Right lung (tissue), 5 donors: Measurements from ENCODE around the gene GTPBP6. TPM values are rescaled to one million over a fixed set of nuclear protein-coding genes. Genes with fewer than 3 reads are reported as not detected.
"Not testable (repeated sequence)": the region's sequence is repeated elsewhere in the genome, so short reads cannot be mapped to it uniquely, and the experiment has no call there.

Experiments
- DNase-seq, 2 donors: peaks; one replicate each; pipeline ENCODE4 v3.0.0-alpha.2; 2013
- polyA plus RNA-seq, 5 donors: library from polyadenylated mRNA; unstranded; fragments of 120-200 nt; gene quantifications; one replicate each; pipeline versions ENCODE4 v1.2.1 to v1.2.3, GENCODE V29; 2013; ENCODE audit warnings: inconsistent platforms in 1 of 5, low replicate concordance in 1 of 5; ENCODE audit not compliant: insufficient read length in 5 of 5, insufficient read depth in 1 of 5

GTPBP6 gene
- polyA plus RNA-seq, 5 donors, result 26.5 to 66.6 (median 55.3) TPM

- DNase-seq, result no peak
These were observed 15.6 kb downstream of the GTPBP6 start for GRCh38 chrX:302975-303374.

- no peak for DNase-seq
These were observed 18.3 kb downstream of the GTPBP6 start for GRCh38 chrX:300334-300733.

- no peak for DNase-seq
These were observed 19.6 kb downstream of the GTPBP6 start for GRCh38 chrX:298993-299392.

GRCh38 chrX:295136-295535, 23.5 kb downstream of the GTPBP6 start:
- DNase-seq, result no peak

- no peak for DNase-seq
These were observed 25.4 kb downstream of the GTPBP6 start for GRCh38 chrX:292900-293897.

- DNase-seq, result no peak
These were observed 27.1 kb downstream of the GTPBP6 start for GRCh38 chrX:291411-291901.

- DNase-seq, result no peak
These were observed 28.0 kb downstream of the GTPBP6 start for GRCh38 chrX:290476-291166.

GRCh38 chrX:288561-288991, 30.0 kb downstream of the GTPBP6 start:
- no peak for DNase-seq

- DNase-seq, result no peak
These were observed 30.9 kb downstream of the GTPBP6 start for GRCh38 chrX:287670-288069.

GRCh38 chrX:285076-285677, 33.4 kb downstream of the GTPBP6 start:
- DNase-seq, result no peak

- DNase-seq, result peak; percentile 85 to 87
These were observed 35.3 kb downstream of the GTPBP6 start for GRCh38 chrX:283115-283845.

GRCh38 chrX:282000-282681, 36.5 kb downstream of the GTPBP6 start:
- DNase-seq, result not testable (repeated sequence)

GRCh38 chrX:281166-281999, 37.2 kb downstream of the GTPBP6 start, which contains the start of gene PLCXD1:
Gene PLCXD1, plus strand, starts transcription at chrX:281381. Its CDS starts 2,807 bp downstream, at chrX:284188.
- DNase-seq, result peak; percentile 27 to 59

GRCh38 chrX:280722-281121, 37.9 kb downstream of the GTPBP6 start:
- not testable (repeated sequence) for DNase-seq

GRCh38 chrX:279757-280604, 38.6 kb downstream of the GTPBP6 start:
- not testable (repeated sequence) for DNase-seq

GRCh38 chrX:276581-277201, 41.9 kb downstream of the GTPBP6 start:
- DNase-seq, result no peak

- DNase-seq, result peak in 1 of 2 donors; percentile 20
These were observed 42.5 kb downstream of the GTPBP6 start for GRCh38 chrX:275967-276580.

GRCh38 chrX:275476-275966, 43.1 kb downstream of the GTPBP6 start:
- DNase-seq, result no peak
